ENCODE measurements around the gene KCNJ18. TPM values are rescaled to one million over a fixed set of nuclear protein-coding genes. Genes with fewer than 3 reads are reported as not detected.
"Not testable (repeated sequence)": the region's sequence is repeated elsewhere in the genome, so short reads cannot be mapped to it uniquely, and the experiment has no call there.

The KCNJ18 gene
- total and polyA plus RNA-seq, 2 of the 13 experiments (the other 11 are each of a cell fraction or from before 2014, with no cell fraction given), result not detected

DNA sequence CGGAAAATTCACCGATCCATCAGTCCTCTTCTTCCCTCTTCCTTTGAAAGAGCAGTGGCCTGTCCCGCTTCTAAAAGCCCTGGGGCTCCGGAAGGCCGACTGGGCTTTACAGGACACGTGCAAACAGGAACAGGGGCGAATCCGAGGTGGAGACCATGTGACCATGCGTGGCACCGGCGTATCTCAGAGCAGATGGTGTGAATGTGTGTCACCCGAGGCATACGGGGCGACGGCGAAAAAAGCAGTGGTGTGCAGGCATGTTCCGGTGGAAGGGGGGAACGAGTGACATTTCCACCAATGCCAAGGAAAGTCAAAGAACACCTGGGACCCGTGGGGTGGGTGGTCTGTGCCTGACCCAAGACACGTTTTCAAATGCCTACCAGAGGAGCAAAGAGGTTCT is 10.7 kb upstream of the KCNJ18 start:
- CTCF ChIA-PET (ENCODE audit: low intra/inter-chr PET ratio, low total read pairs); H2AFZ ChIP-seq (ENCODE audit: low read length); FAIRE-seq; DNase-seq (ENCODE audit: low spot score); H3K9ac ChIP-seq (ENCODE audit: insufficient read depth, low read depth, low read length); intact Hi-C loops (cut with micrococcal nuclease; ENCODE audit: unreplicated experiment); in situ Hi-C loops (cut with HindIII; ENCODE audit: extremely low pct_ligation_motif_present, low pct_unique_long_range_greater_than_20kb); H3K4me2 ChIP-seq (ENCODE audit: low read depth, low read length); H3K27ac ChIP-seq (ENCODE audit: extremely low read length, insufficient read depth, low read length); H3K4me3 ChIP-seq (replicated peaks in 1 of 3; ENCODE audit: insufficient read depth in 1 of 3, low read depth in 2 of 3, low read length in 3 of 3); H3K36me3 ChIP-seq (replicated peaks in 1 of 2; ENCODE audit: control insufficient read depth in 1 of 2, insufficient read depth in 2 of 2, low read length in 2 of 2); H3K9me3 ChIP-seq (ENCODE audit: low read length); H3K4me1 ChIP-seq (ENCODE audit: insufficient read depth, low read length); H4K20me1 ChIP-seq (ENCODE audit: insufficient read depth, low read length); H3K79me2 ChIP-seq (ENCODE audit: insufficient read depth, low read length); ATAC-seq; BruUV-seq (replicated peaks); POLR2A ChIA-PET: not testable (repeated sequence)
- WGBS (ENCODE audit: low lambda C conversion rate), result 59% methylated on average over 18 of the region's 20 CpGs
- peaks cover 3 to 30% of the 10 kb centered on the region in 2 experiments; a peak in 3 of 5 replicates for H3K27me3 ChIP-seq (ENCODE audit: control insufficient read depth in 1 of 2, insufficient read depth in 2 of 2, low read length in 2 of 2)

DNA sequence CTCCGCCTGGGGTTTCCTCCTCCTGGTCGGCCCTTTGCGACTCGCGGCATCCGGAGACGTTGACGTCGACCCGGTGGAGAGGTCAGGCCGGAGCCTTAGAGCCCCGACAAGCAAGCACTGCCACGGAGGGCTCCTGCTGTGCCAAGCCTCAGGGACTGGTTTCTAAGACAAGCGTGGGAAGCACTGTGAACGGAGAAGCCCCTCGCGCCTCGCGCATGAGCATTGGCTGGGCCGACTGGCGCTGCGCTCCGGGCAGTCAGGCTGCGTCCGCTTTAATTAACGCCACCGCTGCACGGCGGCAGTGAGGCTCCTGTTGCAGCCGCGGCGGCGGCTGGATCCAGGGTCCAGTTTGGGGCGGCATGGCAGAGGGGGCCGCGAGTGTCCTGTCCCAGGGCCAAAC is 10.2 kb upstream of the KCNJ18 start:
- H2AFZ ChIP-seq (ENCODE audit: low read length); H3K4me1 ChIP-seq (ENCODE audit: insufficient read depth, low read length); H3K79me2 ChIP-seq (ENCODE audit: insufficient read depth, low read length); CTCF ChIA-PET (ENCODE audit: low intra/inter-chr PET ratio, low total read pairs); H3K9me3 ChIP-seq (ENCODE audit: low read length); FAIRE-seq; H3K4me3 ChIP-seq (replicated peaks in 1 of 3; ENCODE audit: insufficient read depth in 1 of 3, low read depth in 2 of 3, low read length in 3 of 3); ATAC-seq; POLR2A ChIA-PET; H3K9ac ChIP-seq (ENCODE audit: insufficient read depth, low read depth, low read length); H3K36me3 ChIP-seq (replicated peaks in 1 of 2; ENCODE audit: control insufficient read depth in 1 of 2, insufficient read depth in 2 of 2, low read length in 2 of 2); DNase-seq (ENCODE audit: low spot score); H3K27ac ChIP-seq (ENCODE audit: extremely low read length, insufficient read depth, low read length); intact Hi-C loops (cut with micrococcal nuclease; ENCODE audit: unreplicated experiment); H4K20me1 ChIP-seq (ENCODE audit: insufficient read depth, low read length); H3K4me2 ChIP-seq (ENCODE audit: low read depth, low read length); BruUV-seq (replicated peaks); in situ Hi-C loops (cut with HindIII; ENCODE audit: extremely low pct_ligation_motif_present, low pct_unique_long_range_greater_than_20kb): not testable (repeated sequence)
- 50% methylated on average over 2 of the region's 36 CpGs for WGBS (ENCODE audit: low lambda C conversion rate)
- H3K27me3 ChIP-seq (ENCODE audit: control insufficient read depth in 1 of 2, insufficient read depth in 2 of 2, low read length in 2 of 2), result peaks cover 5 to 30% of the 10 kb centered on the region in 2 experiments; a peak in 3 of 5 replicates

DNA sequence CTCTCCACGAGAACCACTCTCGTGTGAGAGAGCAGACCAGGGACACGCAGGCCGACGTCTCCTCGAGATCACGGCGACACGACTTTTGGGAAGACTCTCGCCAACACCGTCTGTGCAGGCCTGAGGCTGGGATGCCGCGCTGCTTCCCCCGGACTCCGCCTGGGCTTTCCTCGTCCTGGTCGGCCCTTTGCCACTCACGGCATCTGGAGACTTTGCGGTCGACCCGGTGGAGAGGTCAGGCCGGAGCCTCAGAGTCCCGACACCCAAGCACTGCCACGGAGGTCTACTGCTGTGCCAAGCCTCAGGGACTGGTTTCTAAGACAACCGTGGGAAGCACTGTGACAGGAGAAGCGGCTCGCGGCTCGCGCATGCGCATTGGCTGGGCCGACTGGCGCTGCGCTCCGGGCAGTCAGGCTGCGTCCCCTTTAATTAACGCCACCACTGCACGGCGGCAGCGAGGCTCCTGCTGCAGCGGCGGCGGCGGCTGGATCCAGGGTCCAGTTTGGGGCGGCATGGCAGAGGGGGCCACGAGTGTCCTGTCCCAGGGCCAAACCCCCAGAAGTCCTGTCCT is 9.1 kb upstream of the KCNJ18 start:
- intact Hi-C loops (cut with micrococcal nuclease; ENCODE audit: unreplicated experiment); H4K20me1 ChIP-seq (ENCODE audit: insufficient read depth, low read length); H2AFZ ChIP-seq (ENCODE audit: low read length); POLR2A ChIA-PET; H3K4me2 ChIP-seq (ENCODE audit: low read depth, low read length); H3K4me3 ChIP-seq (replicated peaks in 1 of 3; ENCODE audit: insufficient read depth in 1 of 3, low read depth in 2 of 3, low read length in 3 of 3); in situ Hi-C loops (cut with HindIII; ENCODE audit: extremely low pct_ligation_motif_present, low pct_unique_long_range_greater_than_20kb); BruUV-seq (replicated peaks); H3K4me1 ChIP-seq (ENCODE audit: insufficient read depth, low read length); H3K9ac ChIP-seq (ENCODE audit: insufficient read depth, low read depth, low read length); H3K27ac ChIP-seq (ENCODE audit: extremely low read length, insufficient read depth, low read length); DNase-seq (ENCODE audit: low spot score); CTCF ChIA-PET (ENCODE audit: low intra/inter-chr PET ratio, low total read pairs); FAIRE-seq; ATAC-seq; H3K9me3 ChIP-seq (ENCODE audit: low read length); H3K36me3 ChIP-seq (replicated peaks in 1 of 2; ENCODE audit: control insufficient read depth in 1 of 2, insufficient read depth in 2 of 2, low read length in 2 of 2); H3K79me2 ChIP-seq (ENCODE audit: insufficient read depth, low read length): not testable (repeated sequence)
- peaks cover 4 to 23% of the 10 kb centered on the region in 2 experiments; a peak in 3 of 5 replicates for H3K27me3 ChIP-seq (ENCODE audit: control insufficient read depth in 1 of 2, insufficient read depth in 2 of 2, low read length in 2 of 2)
- WGBS (ENCODE audit: low lambda C conversion rate), result 59% methylated on average over 32 of the region's 46 CpGs

DNA sequence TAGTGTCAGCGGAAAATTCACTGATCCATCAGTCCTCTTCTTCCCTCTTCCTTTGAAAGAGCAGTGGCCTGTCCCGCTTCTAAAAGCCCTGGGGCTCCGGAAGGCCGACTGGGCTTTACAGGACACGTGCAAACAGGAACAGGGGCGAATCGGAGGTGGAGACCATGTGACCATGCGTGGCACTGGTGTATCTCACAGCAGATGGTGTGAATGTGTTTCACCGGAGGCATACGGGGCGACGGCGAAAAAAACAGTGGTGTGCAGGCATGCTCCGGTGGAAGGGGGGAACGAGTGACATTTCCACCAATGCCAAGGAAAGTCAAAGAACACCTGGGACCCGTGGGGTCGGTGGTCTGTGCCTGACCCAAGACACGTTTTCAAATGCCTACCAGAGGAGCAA is 8.4 kb upstream of the KCNJ18 start:
- DNase-seq (ENCODE audit: low spot score); CTCF ChIA-PET (ENCODE audit: low intra/inter-chr PET ratio, low total read pairs); in situ Hi-C loops (cut with HindIII; ENCODE audit: extremely low pct_ligation_motif_present, low pct_unique_long_range_greater_than_20kb); H3K9me3 ChIP-seq (ENCODE audit: low read length); H3K36me3 ChIP-seq (replicated peaks in 1 of 2; ENCODE audit: control insufficient read depth in 1 of 2, insufficient read depth in 2 of 2, low read length in 2 of 2); H3K79me2 ChIP-seq (ENCODE audit: insufficient read depth, low read length); ATAC-seq; intact Hi-C loops (cut with micrococcal nuclease; ENCODE audit: unreplicated experiment); H2AFZ ChIP-seq (ENCODE audit: low read length); BruUV-seq (replicated peaks); FAIRE-seq; H4K20me1 ChIP-seq (ENCODE audit: insufficient read depth, low read length); H3K4me2 ChIP-seq (ENCODE audit: low read depth, low read length); H3K9ac ChIP-seq (ENCODE audit: insufficient read depth, low read depth, low read length); H3K4me3 ChIP-seq (replicated peaks in 1 of 3; ENCODE audit: insufficient read depth in 1 of 3, low read depth in 2 of 3, low read length in 3 of 3); H3K4me1 ChIP-seq (ENCODE audit: insufficient read depth, low read length); H3K27ac ChIP-seq (ENCODE audit: extremely low read length, insufficient read depth, low read length); POLR2A ChIA-PET: not testable (repeated sequence)
- 47% methylated on average over 17 of the region's 18 CpGs for WGBS (ENCODE audit: low lambda C conversion rate)
- peaks cover 4 to 23% of the 10 kb centered on the region in 2 experiments; a peak in 3 of 5 replicates for H3K27me3 ChIP-seq (ENCODE audit: control insufficient read depth in 1 of 2, insufficient read depth in 2 of 2, low read length in 2 of 2)

Measured in HepG2 (cell line).